Endometrium (tissue), 2 donors: ENCODE data around the gene MRPS2.
"Not testable (repeated sequence)": the region's sequence is repeated elsewhere in the genome, so short reads cannot be mapped to it uniquely, and the experiment has no call there.

ENCODE experiments used
- FAIRE-seq: peaks from 2 replicates; lab custom pipeline; 2012; peaks lifted over from hg19 to GRCh38; lab: Jason Lieb, UNC
- donor health status: control.
- donor health status: control.

Gene MRPS2

DNA sequence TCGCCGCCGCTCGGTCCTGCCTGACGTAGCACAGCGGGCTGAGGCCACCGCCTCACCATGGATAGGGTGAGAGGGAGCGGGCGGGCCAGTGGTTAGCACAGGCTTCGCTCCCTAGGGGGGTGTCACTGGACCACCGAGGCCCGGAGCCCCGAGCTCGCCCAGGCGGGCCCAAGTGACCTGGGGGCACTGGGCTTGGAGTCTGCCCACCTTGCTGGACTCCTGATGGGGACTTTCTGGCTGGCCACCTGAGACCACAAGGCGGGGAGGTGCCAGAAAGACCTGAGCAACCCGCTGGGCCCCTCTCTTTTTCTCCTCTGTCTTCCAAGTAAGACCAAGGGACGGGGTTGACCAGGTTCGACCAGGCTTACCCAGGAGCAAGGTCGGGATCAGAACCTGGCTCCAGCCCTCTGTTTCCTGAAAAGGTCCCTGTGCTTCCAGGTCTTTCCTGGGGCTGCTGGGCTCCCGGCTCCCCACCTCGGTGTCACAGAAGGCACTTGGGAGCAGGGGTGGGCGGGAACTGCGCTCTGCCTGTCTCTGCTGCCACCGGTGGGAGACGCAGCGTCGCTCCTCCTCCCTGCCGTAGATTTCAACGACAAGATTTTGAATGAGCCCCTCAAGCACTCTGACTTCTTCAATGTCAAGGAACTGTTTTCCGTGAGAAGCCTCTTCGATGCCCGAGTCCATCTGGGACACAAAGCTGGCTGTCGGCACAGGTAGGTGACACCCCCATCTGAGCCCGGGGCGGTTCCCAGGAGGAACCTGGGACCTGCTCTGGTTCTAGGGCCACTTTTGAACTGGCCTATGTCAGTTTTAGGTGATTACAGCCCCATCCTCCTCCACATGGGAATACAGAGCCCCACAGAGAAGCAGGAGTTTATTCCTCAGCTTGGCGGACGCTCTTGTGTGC, 1.0 kb downstream of the MRPS2 start:
- no peak for FAIRE-seq

DNA sequence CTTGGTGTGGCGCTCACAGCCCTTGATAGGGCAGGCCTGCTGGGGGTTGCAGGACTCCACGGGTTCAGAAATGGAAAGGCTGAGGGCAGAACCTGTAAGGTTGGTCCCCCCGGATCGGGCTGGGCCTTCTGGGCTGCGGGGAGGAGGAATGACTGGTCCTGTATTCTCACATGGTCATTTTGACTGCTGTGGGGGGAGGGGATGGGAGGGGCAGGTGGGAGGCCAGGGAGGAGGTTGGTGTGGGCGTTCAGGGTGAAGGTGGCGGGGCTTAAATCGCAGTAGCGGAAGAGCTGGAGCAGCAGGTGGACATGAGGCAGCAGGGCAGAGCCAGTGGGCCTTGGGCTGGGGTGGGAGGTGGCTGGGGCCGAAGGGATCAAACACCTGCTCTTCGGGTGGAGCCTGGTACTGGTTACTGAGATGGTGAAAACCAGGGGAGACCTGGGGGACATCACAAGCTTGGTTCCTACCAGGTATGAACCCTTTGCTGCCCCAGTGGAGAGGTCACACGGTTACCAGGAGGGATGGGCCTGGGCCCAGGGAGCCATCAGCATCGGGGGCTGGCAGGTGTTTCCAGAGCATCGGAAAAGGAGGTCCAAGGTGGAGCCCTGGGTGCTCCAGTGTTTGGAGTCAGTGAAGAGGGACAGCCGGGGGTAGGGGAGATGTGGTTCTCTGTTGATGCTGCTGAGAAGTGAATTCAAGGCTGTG, 1.8 kb downstream of the MRPS2 start:
- no peak for FAIRE-seq

DNA sequence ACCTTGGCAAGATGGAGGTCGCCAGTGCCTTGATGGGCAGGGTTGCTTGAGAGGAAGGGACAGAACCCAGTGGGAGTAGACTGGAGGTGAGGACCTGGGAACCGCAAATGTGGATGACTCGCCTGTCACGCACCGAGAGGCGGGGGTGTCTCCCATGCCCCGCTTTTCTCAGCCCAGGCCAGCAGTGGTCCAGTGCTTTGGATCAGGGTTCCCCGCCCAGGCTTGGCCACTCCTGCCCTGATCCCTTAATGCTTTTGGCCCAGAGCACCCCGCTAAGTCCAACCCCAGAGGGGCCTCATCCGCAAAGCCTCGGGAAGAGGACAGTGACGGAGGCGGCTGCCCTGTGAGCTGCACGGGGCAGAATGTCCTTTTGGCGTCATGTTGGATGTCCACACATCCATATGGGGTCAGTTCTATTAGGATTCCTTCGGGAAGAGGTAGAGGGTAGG, 2.4 kb downstream of the MRPS2 start:
- no peak for FAIRE-seq

DNA sequence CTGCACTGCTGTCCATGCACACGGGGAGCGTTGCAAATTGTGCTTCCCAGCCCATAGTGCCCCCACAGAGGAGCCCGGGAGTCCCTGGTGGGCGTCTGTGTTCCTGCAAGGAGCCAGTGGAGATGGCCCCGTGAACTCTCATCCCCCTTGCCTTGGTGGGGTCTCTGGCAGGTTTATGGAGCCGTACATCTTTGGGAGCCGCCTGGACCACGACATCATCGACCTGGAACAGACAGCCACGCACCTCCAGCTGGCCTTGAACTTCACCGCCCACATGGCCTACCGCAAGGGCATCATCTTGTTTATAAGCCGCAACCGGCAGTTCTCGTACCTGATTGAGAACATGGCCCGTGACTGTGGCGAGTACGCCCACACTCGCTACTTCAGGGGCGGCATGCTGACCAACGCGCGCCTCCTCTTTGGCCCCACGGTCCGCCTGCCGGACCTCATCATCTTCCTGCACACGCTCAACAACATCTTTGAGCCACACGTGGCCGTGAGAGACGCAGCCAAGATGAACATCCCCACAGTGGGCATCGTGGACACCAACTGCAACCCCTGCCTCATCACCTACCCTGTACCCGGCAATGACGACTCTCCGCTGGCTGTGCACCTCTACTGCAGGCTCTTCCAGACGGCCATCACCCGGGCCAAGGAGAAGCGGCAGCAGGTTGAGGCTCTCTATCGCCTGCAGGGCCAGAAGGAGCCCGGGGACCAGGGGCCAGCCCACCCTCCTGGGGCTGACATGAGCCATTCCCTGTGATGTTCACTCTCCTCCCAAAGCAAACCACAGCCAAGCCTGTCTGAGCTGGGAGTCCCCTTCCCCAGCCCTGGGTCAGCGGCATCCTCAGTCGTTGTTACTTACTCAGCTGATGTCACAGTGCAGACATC, 3.1 kb downstream of the MRPS2 start:
- no peak for FAIRE-seq

DNA sequence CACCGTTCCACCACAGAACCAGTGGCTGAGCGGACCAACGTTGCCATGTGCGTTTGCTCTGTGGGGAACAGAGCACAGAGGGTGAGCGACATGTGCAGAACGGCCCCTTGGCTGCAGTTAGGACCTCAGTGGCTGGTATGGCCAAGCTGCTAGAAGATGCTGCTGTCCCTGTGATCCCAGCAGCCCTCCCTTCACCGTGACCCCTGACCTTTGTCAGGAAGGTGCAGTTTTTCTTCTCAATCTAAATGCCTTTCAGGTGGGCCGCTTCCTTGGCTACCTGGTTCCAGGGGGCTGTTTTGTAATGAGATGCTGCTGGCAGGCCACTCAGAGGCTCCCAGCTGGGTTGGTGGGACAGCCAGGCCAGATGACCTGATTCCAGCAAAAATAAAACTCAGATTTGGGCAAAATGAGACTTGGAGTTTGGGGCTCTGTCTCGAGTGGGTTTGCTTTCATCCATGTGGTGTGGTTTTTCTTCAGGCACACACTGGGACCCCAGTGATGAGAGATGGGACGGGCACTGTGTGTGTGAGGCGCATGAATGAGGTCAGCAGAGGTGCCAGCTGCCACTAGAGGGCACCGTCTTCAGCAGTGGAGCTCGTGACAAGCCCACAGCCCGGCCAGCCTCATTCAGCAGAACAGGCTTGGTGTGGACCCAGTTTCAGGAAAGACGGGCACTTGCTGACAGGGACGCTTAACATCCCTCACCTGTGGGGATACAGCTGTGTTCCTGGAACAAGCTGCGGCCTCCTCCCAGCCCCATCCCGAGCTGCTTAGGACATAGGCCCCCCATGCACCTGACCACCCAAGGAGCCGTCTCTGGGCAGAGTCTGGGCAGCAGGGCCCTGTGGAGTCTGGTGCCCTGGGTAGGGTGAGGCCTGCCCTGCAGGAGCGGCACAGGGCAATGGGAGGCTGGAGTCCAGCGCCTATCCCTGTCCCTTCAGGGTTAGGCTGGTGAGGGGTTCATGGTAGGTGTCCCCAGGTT, 4.1 kb downstream of the MRPS2 start:
- FAIRE-seq, result no peak

DNA sequence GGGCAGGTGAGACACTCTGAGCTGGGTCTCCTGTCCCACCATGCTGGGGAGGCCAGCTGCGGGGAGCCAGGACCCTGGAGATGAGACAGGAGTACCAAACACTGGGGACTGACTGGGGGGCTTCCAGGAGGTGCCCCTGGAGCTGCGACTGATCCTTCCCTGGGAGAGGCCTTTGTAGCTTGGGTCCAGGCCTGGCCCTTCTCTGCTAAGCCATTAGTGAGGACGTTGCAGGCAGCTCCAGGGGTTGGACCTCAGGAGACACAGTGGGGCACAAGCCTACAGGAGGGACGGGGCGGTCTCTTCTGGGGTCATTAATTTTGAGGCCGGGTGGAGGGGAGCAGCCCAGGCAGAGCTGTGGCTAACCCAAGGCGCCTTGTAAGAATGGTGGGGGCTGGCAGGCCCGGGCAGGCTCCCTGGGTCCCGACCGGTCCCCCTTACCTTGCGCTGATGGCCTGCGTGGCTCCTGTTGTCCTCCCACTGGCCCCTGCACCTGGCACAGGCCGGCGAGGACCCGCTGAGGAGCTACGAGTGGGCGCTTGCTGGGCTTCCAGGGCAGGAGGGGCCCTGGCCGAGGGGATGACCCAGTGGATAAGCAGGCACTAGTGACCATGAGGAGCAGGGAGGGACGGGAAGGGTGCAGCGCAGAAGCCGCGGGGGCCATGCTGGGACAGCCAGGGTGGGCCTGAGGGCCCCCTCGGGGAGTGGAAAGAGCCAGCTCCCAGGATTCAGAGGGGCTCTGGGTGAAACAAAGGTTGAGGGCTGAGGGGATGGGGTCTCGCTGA, 5.1 kb downstream of the MRPS2 start:
- no peak for FAIRE-seq

DNA sequence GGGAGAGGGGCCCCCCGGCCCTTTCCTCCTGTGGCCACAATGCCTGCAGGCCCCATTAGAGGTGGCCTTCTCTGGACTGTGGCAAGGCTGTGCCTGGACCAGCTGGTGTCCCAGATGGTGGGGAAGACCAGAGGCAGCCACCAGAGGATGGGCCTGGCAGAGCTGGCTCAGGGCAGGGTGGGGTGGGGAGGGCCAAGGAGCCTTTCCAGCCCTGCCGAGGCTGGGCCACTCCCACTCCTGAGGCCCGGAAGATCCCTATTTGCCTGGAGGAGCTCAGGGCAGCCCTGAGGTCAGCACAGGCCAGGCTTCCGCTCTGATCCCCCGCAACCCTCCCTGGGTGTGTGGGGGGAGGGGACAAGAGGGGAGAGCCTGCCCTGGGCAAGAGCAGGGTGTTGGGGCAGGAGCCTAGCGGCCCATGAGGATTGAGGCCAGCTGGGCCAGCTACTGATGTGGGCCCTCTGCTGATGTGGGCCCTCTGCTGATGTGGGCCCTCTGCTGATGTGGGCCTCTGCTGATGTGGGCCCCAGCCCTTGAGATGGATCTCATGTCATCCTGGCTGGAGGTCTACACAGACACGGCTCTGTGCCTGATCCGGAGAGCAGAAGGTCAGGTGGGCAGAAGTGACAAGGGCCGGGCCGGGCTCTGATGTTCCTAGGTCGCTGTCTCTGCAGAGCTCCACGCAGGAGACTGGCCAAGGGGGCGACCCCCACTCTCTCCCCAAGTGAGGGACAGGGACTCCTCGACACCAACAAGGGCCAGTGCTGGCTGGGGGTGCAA, 6.0 kb downstream of the MRPS2 start:
- no peak for FAIRE-seq

DNA sequence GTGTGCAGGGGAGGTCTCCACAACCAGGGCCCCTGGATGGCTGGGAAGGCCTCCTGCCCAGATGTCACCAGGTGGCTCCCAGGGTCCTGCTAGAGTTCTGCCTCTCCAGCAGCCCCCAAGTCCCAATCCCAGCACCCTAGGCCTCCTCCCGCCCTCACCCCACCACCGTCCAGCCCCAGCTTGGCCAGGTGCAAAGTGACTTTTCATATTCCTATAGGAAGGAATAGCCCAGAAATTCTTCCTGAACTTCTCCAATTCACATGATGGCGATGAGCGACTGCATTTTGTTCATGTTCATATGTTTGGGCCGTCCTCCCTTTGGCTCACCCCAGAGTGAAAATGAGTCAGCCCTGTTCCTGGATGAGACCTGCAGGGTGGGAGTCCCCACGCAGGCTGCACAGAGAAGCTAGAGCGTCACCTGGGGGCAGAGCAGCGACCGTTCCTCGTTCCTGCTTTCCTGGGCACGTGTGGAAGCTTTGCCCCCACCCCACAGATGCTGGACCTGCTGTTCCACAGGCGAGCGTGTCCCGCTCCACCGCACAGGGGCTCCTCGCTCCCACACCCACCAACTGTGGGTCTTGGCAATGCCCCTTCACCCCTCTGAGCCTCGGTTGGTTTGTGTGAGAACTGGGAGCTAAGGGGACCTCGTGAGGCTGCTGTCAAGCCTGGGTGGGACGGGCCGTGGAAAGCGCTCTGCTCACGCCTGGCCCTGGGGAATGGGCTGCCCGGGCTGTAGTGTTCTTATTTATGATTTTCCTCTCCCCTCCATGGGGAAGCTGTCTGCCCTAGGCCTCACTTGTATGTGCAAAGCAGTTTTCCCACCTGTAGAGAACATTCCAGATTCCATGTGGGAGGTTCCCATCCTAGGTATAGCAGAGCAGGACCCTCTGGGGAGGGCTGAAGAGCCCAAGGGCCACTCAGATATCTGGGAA, 6.9 kb downstream of the MRPS2 start:
- no peak for FAIRE-seq

DNA sequence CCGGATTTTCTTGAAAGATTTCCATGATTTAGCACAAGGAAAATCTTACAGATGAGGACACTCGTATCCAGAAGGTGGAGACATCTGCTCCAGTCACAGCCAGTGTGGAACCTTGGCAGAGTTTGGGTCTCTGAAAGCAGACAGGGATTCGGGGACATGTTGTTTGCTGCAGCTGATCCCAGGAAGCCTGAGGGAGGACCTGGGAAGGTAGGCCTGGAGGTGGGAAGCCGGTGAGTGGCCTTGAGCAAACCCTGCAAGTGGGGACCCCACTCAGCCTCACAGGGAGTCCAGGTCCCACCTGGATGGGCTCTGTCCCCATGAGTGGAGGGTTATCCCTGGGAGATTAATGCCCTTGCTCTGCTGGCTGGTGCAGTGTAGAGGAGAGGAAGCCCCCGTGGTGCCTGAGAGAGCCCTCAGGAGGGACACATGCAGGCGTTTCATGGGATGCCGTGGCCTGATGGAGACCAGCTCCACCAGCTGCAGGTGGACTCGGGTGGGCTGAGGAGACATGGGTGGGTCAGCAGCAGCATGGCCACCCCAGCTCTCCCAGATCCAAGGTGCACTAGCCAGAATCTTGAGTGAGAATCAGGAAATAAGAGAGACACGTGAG, 7.8 kb downstream of the MRPS2 start:
- no peak for FAIRE-seq

DNA sequence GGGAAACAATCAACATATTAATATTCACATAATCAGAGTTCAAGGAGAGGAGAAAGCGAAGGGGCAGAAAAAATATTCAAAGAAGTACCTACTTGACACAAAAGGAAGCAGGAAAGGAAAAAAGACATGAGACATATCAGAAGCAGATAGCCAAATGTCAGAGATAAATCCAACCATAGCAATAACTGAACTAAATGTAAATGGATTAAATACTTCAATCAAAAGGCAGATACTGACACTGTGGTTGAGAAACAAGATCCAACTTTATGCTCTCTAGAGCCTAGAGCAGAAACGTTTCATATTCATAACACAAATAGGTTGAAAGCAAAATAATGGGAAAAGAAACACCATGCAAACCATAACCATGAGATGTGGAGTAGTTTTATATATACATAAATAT, 9.0 kb downstream of the MRPS2 start:
- FAIRE-seq, result no peak

DNA sequence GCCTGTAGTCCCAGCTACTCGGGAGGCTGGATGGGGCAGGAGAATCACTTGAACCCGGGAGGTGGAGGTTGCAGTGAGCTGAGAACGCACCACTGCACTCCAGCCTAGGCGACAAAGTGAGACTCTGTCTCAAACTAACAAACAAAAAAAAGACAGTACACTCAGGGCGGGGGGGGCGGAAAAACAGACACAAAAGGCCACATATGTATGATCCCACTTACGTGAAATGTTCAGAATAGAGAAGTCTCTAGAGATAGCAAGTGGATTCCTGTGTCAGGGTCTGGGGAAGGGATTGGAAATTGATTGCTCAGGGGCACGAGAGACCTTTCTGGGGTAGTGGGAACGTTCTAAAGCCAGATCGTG, 11.7 kb downstream of the MRPS2 start:
- no peak for FAIRE-seq

DNA sequence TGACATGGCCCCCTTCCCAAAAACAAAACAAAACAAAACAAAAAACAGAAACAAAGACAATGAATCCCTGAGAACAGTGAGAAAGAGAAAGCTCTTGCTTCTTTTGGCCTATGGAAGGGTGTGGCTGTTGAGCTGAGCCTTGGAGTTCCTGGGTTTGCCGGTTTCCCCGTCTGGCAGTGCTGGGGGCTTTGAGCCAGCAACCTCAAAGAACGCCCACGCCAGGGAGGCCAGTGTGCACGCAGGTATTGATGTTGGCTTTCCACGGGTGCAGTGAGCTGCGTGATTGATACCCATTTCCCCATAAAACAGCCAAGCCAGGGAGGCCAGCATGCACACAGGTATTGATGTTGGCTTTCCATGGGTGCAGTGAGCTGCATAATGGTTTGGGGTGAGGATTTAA, 12.4 kb downstream of the MRPS2 start:
- no peak for FAIRE-seq

DNA sequence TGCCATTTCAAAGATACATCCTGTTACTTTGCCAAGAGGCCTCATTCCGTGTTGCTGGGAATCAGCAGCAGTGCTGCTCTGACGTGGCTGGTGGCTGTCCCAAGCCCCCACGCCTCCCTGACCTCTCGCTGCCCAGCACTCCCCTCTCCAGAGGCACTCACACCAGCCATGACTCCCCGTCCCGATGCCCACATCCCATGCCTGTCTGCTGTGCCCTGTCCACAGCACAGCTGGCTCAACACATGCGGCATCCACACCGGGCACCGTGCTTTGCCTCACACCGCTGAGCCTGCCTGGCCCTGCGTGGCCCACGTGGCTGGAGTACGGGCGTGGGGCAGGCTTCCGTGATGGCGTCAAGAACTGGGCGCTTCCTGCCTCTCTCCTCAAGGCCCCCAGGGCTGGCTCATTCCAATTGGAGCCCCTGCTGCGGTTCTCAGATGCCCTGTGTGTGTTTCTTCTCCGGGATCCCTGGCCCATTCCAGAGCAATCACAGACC, 12.9 kb downstream of the MRPS2 start:
- FAIRE-seq, result no peak

DNA sequence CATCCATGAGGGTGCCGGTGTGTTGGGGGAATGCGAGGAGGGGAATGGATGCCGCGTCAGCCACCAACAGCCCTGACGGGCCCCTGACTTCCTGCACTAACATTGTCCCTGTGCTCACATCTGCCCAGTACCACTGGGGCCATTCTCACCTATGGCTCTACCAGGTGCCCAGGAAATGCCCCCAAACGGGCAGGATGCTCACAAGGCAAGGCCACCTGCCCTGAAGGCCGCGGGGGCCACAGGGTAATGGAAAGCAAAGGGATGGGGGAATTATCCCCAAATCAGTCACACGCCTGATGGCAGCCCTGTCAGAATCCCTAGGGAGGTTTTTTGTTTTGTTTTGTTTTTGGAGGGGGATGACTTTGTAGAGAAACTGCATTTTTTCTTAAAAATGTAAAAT, 13.4 kb downstream of the MRPS2 start:
- not testable (repeated sequence) for FAIRE-seq

DNA sequence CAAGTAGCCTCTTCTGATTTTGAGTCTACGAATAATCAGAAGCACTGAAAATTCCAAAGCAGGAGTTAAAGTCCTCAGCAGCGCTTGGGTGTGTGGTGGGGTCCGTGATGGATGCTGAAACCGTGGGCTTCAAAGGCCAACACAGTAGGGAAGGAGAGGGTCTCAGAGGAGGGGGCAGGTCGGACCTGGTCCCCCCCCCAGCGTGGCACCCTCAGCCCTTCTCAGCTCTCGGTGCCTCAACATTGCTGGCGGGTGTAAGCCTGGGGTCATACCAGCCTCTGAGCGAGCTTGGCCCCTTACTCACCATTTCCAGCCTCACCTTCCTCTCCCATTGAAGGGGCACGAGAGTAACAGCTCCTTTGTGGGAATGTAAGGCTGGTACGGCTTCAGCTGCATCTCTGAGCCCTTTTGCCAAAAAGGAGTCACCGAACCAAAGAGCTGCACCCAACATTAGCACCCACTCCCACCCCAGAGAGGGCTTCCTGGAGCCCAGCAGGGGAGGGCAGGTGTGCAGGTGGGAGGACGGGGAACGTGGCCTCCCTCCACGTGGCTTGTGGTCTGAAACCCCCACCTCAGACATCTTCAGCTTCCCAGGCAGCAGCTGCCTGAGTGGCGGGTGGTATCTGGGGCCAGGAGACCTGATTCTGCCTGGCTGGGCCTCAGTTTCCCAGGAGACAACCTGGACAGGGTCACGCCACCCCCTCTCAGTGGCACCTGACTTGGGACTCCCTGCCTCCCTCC, 14.0 kb downstream of the MRPS2 start:
- no peak for FAIRE-seq

DNA sequence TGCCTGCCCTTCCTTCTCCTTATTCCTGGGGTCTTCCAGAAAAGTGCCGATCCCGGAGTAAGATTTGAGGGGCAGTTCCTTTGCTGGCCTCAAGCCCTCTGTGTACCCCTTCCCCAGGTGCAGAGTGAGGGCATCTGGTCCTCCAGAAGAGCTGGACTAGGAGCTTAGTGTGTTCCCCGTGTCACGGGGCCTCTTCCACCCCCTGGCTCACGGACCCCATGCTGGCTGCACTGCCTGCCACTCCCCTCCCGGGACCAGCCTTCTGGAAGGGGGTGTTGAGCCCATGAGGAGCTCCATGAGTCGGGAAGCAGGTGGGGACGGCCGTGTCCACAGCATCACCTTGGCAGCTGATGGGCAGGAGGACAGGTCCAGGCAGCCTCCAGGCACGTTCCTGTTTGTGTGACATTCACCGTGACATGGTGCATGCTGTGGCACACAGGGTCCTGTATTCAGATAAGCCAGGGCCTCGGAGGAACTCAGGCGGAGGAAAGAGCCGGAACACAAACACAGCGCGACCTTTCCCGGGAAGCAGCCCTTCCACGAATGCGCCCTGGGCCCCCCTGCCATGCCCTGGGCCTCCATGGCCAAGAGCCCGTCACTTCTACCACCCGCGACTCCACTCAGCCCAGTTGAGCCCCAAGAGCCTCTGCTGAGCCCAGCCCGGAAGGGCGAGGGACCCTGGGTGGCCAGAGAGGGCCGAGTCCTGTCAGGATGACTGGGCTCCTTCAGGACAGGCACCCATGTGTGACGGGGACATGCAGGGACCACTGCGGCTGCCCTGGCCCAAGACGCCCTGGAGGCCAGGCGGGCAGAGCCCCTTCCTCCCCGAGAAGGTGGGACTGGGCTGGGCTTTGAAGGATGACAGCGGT, 14.8 kb downstream of the MRPS2 start:
- FAIRE-seq, result no peak
